GM18867 (cell line): Measurements from ENCODE around the gene CD274.
A peak's percentile ranks its signal among the peaks of the same experiment; 100 is the strongest.
"Not testable (repeated sequence)": the region's sequence is repeated elsewhere in the genome, so short reads cannot be mapped to it uniquely, and the experiment has no call there.

Experiments used
- ATAC-seq: cut with Tn5 transposase; IDR thresholded peaks from one replicate; pipeline ENCODE4 v1.9.1; 2021; ENCODE audit warnings: mild to moderate bottlenecking, moderate library complexity; ENCODE audit not compliant: unreplicated experiment

Gene CD274

GRCh38 chr9:5493679-5494511, 43.6 kb downstream of the CD274 start:
- ATAC-seq = peak; percentile 86

DNA sequence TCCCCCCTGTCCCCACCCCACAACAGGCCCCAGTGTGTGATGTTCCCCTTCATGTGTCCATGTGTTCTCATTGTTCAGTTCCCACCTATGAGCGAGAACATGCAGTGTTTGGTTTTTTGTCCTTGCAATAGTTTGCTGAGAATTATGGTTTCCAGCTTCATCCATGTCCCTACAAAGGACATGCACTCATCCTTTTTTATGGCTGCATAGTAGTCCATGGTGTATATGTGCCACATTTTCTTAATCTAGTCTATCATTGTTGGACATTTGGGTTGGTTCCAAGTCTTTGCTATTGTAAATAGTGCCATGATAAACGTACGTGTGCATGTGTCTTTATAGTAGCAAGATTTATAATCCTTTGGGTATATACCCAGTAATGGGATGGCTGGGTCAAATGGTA, 44.4 kb downstream of the CD274 start:
- ATAC-seq = not testable (repeated sequence)

DNA sequence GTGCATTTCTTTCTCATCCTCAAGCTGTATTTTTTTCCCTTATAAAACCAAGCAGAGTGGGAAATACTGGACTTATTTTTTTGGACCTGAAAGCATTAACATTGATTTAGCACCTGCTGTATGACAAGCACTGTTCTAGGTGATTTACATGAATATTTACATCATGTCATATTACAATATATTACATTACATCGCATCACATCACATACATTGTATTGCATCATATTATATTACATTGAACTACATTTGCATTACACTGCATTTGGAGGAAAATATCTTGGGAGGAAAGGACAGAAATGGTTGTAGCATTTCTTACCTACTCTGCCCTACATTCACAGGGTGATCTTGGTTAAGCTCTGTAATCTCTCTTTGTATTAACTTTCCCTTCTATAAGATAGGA, 48.8 kb downstream of the CD274 start:
- no peak for ATAC-seq

GRCh38 chr9:5499889-5500398, 49.6 kb downstream of the CD274 start:
- ATAC-seq = no peak

- no peak for ATAC-seq
These were observed 50.3 kb downstream of the CD274 start for GRCh38 chr9:5500441-5501235.

GRCh38 chr9:5502553-5502952, 52.2 kb downstream of the CD274 start:
- ATAC-seq = no peak

DNA sequence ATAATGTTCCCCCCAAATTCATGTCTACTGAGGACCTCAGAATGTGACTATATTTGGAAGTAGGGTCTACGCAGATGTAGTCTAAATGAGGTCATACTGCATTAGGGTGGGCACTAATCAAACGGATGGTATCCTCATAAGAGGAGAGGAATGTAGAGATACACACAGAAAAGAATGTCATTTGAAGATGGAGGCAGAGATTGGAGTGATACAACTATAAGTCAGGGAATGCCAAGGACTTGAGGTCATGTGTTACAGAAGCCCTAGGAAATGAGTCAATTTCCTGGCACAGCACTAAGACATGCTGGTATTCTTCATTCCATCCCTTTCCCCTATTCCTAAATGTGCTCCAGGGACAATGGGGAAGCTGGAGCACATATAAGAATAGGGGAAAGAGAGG, 59.2 kb downstream of the CD274 start:
- ATAC-seq = no peak

GRCh38 chr9:5510360-5510931, 60.1 kb downstream of the CD274 start, which contains the start of gene PDCD1LG2:
TSS of gene PDCD1LG2 (plus strand) at chr9:5510531. CDS start at chr9:5522547, 12,016 bp downstream.
- peak; percentile 70 for ATAC-seq

DNA sequence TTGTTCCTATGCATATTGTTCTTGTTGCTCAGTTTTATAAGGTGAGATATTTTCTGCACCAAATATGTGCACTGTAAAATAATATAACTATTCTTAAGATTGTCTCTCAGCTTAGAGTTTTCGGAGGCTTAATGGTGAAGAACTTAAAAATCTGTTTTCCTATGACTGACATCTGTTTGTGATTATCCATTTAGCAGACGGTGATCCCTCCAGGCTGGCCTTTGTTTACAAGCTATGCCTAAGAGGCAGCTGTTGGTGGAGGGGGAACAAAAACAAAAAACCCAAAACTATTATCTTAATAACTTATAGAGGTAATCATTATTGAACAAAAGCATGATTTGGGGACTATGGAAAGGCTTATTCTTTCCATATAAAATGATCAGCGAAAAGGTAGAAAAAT, 60.6 kb downstream of the CD274 start:
- no peak for ATAC-seq

- ATAC-seq = no peak
These were observed 61.1 kb downstream of the CD274 start for GRCh38 chr9:5511476-5511875.

GRCh38 chr9:5511935-5512580, 61.7 kb downstream of the CD274 start:
- no peak for ATAC-seq

DNA sequence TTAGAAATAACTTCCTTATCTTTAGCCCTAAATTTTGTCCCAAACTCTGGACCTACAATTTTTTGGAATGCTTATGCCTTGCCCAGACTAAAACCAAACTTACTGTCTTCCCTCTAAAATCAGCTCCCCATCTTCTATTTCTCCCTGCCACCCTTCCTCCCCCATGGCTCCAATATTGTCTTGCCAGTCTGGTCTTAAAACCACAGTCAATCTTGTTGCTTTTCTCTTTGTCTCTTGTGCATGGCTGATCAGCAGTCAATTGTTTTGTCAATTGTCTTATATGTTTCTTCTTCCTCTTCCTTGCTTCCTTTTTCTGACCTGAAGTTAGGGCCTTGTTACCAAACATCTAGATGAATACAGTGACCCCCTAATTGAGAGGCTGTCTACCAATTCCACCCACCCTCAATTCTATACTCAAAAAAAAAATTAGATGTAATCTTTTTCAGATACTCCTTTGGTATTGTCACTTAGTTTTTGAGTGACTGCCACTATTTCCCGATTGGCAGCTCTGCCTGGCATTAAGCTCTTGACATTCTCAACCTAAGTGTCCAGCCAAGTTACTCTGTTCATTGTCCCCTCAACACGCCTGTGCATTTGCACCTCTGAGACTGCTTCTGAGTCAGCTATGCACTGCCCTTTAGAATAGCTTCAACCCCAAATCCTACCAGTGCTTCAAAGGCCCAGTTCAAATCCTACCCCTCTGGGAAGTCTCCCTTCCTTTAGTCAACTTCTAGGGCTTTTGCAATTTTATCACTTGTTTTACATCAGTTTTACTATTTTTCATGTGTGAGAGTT, 62.5 kb downstream of the CD274 start:
- ATAC-seq = no peak

DNA sequence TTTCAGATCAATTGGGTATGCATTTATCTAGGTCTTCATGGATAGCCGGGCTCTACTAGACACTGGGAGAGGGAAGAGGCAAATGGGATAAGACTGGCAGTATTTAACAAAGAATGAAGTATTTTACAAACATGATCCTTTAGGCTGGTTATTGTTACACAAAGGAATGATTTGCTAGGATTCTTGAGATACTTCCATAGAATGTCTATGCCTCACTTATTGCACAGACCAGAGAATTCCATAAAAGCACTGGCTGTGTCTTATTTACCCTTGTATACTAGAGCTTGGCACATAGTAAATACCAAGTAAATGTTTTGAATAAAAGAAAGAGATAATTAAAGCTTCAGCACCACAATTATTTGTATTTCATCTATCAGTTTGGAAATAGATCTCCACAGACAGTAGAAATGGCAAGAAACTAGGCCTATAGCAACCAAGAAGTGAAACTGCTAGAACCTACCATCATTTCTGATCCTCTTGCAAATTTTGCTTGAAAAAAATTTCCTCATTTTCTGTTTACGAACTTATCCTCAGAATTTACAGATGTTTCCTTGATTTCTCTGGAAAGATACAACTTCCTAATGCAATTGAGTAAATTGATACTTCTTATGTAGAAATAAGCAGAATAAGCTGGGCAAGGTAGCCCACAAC, 63.7 kb downstream of the CD274 start:
- no peak for ATAC-seq

DNA sequence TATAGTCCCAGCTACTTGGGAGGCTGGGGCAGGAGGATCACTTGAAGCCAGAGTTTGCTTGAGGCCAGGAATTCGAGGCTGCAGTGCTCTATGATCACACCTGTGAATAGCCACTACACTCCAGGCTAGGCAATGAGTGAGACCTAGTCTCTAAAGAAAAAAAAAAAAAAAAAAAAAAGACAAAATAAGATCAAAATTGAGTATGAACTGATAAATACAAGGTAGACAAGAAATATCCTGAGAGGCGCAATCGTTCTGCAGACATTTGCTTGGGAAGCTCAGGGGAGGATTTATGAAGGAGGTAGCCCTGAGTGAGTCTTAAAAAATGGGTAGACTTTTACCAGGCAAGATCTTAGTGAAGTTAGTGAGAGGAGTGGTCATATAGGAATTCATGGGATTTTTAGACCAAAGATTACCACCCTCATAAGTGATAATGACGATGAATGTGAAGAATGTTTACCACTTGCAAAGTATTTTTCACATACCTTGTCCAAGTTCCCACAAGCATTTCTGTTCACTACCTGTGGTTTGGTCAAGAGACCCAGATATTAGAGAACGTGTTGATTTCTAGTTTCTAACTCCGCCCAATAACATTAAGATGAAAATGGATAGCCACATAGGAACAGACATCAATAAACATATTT, 64.4 kb downstream of the CD274 start:
- no peak for ATAC-seq

- no peak for ATAC-seq
These were observed 64.9 kb downstream of the CD274 start for GRCh38 chr9:5515261-5515650.

GRCh38 chr9:5516453-5517220, 66.3 kb downstream of the CD274 start:
- no peak for ATAC-seq

GRCh38 chr9:5518171-5518936, 68.0 kb downstream of the CD274 start:
- peak; percentile 73 for ATAC-seq

GRCh38 chr9:5518937-5519319, 68.6 kb downstream of the CD274 start:
- ATAC-seq = peak; percentile 19
